Subcutaneous abdominal adipose tissue (tissue), 5 donors: ENCODE results near the gene GALNT18.

Experiments used
- H3K27ac ChIP-seq: one replicate; pipeline ENCODE4 v1.7.0; 2013; ENCODE audit warnings: low read depth, mild to moderate bottlenecking, inconsistent platforms, low read length, moderate library complexity
- H3K27me3 ChIP-seq, 5 donors: one replicate each; pipeline ENCODE4 v1.7.0; 2013; ENCODE audit warnings: low read length in 5 of 5, inconsistent platforms in 1 of 5; ENCODE audit not compliant: control insufficient read depth in 5 of 5, insufficient read depth in 4 of 5
- H3K36me3 ChIP-seq, 5 donors: one replicate each; pipeline ENCODE4 v1.7.0; 2013; ENCODE audit warnings: low read length in 5 of 5; ENCODE audit not compliant: control insufficient read depth in 5 of 5, insufficient read depth in 5 of 5
- H3K4me1 ChIP-seq, 5 donors: one replicate each; pipeline ENCODE4 v1.7.0; 2013; ENCODE audit warnings: low read length in 5 of 5, mild to moderate bottlenecking in 3 of 5, moderate library complexity in 1 of 5; ENCODE audit not compliant: control insufficient read depth in 5 of 5, insufficient read depth in 5 of 5
- H3K4me3 ChIP-seq, 5 donors: one replicate each; pipeline ENCODE4 v1.7.0; 2013; ENCODE audit warnings: low read length in 5 of 5, low read depth in 1 of 5
- H3K9ac ChIP-seq, 5 donors: one replicate each; pipeline ENCODE4 v1.7.0; 2013; ENCODE audit warnings: low read length in 5 of 5, mild to moderate bottlenecking in 4 of 5, moderate library complexity in 3 of 5
- H3K9me3 ChIP-seq, 5 donors: one replicate each; pipeline ENCODE4 v1.7.0; 2013; ENCODE audit warnings: low read length in 5 of 5; ENCODE audit not compliant: control insufficient read depth in 5 of 5
- donor health status: healthy.
- donor health status: healthy.
- donor health status: healthy.
- donor health status: healthy.
- donor health status: healthy.

The GALNT18 gene

DNA sequence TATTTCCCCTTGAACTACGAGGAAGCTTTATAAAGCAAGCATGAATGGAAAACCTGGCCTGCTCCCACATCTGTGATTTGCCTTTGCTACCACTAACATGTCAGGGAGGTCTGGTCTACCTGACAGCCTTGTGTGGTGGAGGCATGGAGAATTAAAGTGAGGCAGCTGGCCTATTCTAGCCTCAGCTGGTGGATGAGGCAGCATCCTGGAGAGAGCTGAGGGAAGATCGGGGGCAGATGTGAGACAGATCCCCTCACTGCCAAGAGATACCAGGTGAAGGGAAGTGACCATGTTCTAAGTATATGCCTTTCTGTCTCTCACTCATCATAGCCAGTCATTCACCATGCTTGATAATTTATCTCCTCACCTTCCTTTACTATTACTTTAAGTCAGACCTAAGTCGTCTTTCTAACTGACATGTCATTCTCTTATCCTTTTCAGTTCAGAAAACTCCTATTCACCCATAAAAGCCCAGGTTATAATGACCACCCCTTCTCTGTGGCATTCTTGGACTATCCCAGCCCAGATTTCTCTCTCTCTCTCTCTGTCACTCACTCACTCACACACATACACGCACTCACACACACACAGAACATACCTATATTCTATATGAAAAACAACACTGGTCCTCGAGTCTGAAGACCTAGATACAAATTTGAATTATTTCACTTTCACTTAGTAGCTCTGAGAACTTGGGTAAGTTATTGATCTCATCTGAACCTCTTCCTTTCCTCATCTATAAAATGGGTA lies 359.5 kb downstream of the GALNT18 start:
- no peak overlapping the region for H3K4me3 ChIP-seq
- no peaks in the 10 kb centered on the region for H3K9me3 ChIP-seq

DNA sequence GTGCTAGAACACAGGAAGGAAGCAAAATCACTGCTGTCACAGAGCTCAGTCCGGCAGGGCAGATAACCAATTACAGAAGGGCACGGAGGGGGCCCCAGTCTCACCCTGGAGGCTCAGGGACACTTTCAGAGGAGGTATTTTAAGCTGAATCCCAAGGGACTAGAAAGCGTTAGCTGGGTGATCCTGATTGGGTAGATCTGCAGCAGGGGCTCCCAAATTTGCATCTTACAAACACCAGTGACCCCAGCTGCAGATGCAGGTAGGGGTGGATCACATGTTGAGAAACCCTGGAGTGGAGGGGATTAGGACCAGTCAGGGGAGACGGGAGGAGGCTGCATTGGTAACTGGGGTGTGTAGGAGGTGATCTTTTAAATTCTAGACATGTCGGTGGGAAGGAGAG lies 360.2 kb downstream of the GALNT18 start:
- no peak overlapping the region for H3K4me3 ChIP-seq
- H3K27ac ChIP-seq: no peak overlapping the region
- H3K27me3 ChIP-seq: peaks cover 0 to 10% (median 3%) of the 10 kb centered on the region in 5 donors
- no peaks in the 10 kb centered on the region for H3K36me3 ChIP-seq
- no peak overlapping the region for H3K9ac ChIP-seq
- peaks cover 0 to 12% (median 8%) of the 10 kb centered on the region in 5 donors for H3K4me1 ChIP-seq
- H3K9me3 ChIP-seq: no peaks in the 10 kb centered on the region

More for the DNA sequence above, 359.5 kb downstream of the GALNT18 start:
- Histone ChIP-seq H3K4me1 (peaks cover 0 to 12% (median 8%) of the 10 kb centered on the region in 5 donors), H3K9ac (no peak overlapping the region), H3K27ac (no peak overlapping the region), H3K27me3 (peaks cover 0 to 10% (median 3%) of the 10 kb centered on the region in 5 donors), H3K36me3 (no peaks in the 10 kb centered on the region)

DNA sequence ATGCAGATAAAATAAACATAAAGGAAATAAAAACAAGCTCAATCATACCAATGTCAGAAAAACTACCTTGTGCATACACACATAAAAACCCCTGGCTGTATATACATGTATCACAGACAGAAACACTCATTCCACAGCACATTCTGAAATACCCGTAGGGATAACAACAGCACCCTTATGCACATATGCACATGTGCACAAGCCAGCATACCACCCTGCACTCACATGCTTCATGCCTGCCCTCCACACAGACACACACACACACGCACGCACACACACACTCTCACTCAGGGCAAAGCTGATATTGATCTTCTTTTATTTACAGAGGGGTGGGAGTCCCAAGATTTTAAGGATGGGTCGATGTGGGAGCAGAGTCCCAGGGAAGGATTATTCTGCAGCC lies 360.9 kb downstream of the GALNT18 start:
- H3K4me3 ChIP-seq: no peak overlapping the region
- H3K9me3 ChIP-seq: no peaks in the 10 kb centered on the region
- no peak overlapping the region for H3K9ac ChIP-seq

DNA sequence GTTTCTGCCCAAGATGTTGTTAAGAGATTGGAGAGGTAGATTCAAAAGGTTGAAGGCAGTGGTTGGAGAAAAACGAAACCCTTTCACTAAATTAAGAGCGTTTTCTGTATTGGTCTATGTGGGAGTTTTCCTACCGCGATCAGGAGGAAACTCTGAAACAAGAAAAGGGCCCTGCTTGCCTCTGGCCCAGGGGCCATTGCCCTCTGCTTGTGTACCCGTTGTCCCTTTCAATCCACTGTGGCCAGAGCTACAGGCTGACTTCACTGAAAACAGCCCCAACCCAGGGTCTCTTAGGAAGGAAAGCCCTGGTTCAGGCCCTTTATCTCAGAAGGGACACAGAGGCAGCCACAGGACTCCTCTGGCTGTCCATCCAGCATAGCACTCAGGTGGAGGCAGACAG lies 367.8 kb downstream of the GALNT18 start:
- Histone ChIP-seq H3K9me3 (no peaks in the 10 kb centered on the region), H3K27me3 (no peaks in the 10 kb centered on the region), H3K4me3 (no peak overlapping the region), H3K4me1 (no peaks in the 10 kb centered on the region), H3K36me3 (no peaks in the 10 kb centered on the region), H3K9ac (no peak overlapping the region), H3K27ac (no peak overlapping the region)

More for the DNA sequence above, 360.9 kb downstream of the GALNT18 start:
- H3K4me1 ChIP-seq: peaks cover 0 to 12% (median 8%) of the 10 kb centered on the region in 5 donors
- no peak overlapping the region for H3K27ac ChIP-seq
- peaks cover 0 to 10% (median 3%) of the 10 kb centered on the region in 5 donors for H3K27me3 ChIP-seq
- H3K36me3 ChIP-seq: no peaks in the 10 kb centered on the region

DNA sequence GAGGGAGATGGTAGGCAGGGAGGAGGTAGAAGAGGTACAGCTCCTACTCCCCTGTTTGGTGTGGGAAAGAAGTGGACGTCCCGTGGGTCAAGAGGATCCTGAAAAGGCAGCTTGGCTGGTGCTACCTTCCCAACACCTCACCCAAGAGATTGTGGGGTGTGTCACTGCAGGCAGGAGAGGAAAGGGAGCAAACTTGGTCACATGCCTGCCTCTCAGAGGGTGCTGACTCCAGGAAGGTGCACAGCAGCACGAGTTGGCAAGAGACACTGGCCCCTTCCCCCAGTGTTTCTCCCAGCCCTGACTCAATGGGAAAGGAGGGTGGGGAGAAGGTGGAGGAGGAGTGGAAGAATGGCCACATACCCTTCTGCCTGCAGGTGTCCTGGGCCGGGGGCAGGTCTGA lies 368.3 kb downstream of the GALNT18 start:
- H3K4me1 ChIP-seq: no peaks in the 10 kb centered on the region
- no peaks in the 10 kb centered on the region for H3K9me3 ChIP-seq
- H3K9ac ChIP-seq: no peak overlapping the region
- no peaks in the 10 kb centered on the region for H3K27me3 ChIP-seq
- no peak overlapping the region for H3K27ac ChIP-seq
- no peak overlapping the region for H3K4me3 ChIP-seq
- H3K36me3 ChIP-seq: no peaks in the 10 kb centered on the region

DNA sequence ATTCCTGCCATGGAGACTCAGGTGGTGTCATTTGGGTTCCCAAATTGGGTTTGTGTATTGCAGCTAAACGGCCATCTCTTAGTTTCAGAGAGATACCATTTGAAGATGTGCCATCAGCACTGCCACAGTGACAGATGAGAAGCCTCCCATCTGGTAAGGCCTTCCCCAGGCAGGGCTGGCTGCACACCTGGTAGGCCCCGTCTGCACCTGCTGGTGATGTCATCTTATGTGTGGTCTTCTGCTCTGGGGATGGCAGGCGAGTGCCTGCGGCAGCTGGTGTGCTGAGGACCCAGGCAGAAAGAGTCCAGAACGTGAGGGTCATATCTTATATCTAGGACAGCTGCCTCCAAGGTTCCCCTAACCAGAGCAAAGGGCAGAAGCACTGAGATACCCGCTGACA lies 369.4 kb downstream of the GALNT18 start:
- H3K9me3 ChIP-seq: peaks cover 0 to 3% (median 0%) of the 10 kb centered on the region in 5 donors
- no peak overlapping the region for H3K27ac ChIP-seq
- no peaks in the 10 kb centered on the region for H3K27me3 ChIP-seq
- H3K9ac ChIP-seq: no peak overlapping the region
- no peaks in the 10 kb centered on the region for H3K36me3 ChIP-seq
- no peaks in the 10 kb centered on the region for H3K4me1 ChIP-seq
- no peak overlapping the region for H3K4me3 ChIP-seq

DNA sequence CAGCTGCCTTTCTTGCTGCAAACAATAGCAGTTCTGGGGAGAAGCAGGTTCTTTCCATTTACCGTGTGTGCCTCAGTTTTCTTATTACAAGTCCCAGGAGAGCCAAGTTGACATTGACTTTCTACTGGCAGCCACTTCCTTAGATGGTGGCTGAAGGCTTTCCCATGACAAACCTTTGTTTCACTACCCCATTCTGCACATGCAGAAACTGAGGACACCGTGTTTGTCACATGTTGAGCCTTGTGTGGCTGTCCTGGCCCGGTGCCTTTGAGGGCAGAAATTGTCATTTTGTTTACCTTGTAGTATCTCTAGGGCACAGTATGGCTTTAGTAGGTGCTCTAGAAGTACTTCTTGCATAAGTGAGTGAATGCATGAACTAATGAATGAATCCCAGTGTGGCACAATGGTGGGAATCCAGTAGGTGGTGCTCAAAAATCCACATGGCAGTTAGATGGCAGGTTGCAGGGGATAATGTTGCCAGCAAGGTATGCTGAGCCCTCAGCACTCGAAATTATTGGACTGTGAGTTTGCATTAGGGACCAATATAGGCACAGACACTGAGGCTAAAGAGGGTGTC lies 370.3 kb downstream of the GALNT18 start:
- Histone ChIP-seq H3K27me3 (no peaks in the 10 kb centered on the region), H3K9ac (no peak overlapping the region), H3K4me3 (no peak overlapping the region), H3K36me3 (no peaks in the 10 kb centered on the region), H3K27ac (no peak overlapping the region), H3K9me3 (peaks cover 0 to 3% (median 0%) of the 10 kb centered on the region in 5 donors), H3K4me1 (no peaks in the 10 kb centered on the region)

DNA sequence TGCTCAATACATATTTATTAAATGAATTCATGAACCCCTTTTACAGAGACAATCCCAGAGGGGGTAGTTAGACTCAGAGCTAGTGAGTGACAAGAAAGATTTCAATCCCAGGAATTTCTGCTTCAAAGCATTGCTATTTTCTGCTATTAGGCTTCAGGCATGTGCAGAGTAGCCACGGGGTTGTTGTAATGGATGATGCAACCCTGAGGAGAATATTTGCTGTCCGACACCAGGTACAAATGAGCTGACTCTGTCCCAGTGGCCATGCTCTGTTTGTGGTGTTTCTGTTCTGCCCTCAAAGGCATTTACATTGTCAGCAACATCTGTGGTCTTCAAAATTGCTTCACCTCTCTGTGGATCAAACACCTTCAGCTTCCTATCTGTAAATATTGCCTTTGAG lies 371.3 kb downstream of the GALNT18 start:
- Histone ChIP-seq H3K4me3 (no peak overlapping the region), H3K4me1 (peaks cover 0 to 4% (median under 1%) of the 10 kb centered on the region in 5 donors), H3K9me3 (peaks cover 0 to 3% (median 0%) of the 10 kb centered on the region in 5 donors), H3K36me3 (no peaks in the 10 kb centered on the region), H3K27me3 (no peaks in the 10 kb centered on the region), H3K27ac (no peak overlapping the region), H3K9ac (no peak overlapping the region)

DNA sequence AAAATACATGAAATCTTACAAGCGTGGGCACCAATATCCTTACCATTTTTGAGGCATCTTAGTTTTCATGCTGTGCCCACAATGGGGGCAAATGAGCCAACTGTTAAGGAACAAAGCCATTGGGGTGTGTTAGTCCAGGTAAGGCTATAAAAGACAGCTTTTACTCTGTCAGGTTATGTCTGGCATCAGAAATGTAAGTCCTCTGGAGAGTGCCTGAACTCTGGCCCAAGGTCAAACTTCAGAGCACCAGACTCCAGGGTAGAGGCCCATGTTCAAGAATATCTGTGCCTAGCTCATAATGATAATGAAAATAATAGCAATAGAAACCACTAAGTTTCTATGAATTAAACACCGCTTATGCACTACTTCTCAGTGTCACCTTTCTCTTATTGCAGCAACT lies 374.2 kb downstream of the GALNT18 start:
- Histone ChIP-seq H3K9me3 (peaks cover 0 to 3% (median 0%) of the 10 kb centered on the region in 5 donors), H3K4me3 (no peak overlapping the region), H3K27me3 (no peaks in the 10 kb centered on the region), H3K36me3 (no peaks in the 10 kb centered on the region), H3K27ac (no peak overlapping the region), H3K4me1 (peaks cover 6 to 32% (median 30%) of the 10 kb centered on the region in 5 donors), H3K9ac (no peak overlapping the region)

DNA sequence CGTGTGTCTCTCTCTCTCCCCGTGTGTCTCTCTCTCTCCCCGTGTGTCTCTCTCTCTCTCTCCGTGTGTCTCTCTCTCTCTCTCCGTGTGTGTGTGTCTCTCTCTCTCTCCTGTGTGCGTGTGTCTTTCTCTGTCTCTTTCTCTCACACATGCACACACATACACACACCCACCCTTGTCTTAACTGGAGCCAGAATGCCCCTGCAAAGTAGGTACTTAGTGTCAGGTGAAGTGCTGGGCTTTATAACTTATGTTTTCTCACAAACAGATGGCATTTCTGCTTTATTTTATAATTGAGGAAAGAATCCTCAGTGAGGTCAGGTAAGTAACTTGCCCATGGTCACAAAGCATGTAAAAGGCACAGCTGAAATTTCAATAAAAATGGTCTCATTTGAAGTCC lies 374.7 kb downstream of the GALNT18 start:
- no peak overlapping the region for H3K4me3 ChIP-seq
- peaks cover 0 to 3% (median 0%) of the 10 kb centered on the region in 5 donors for H3K9me3 ChIP-seq
- no peak overlapping the region for H3K9ac ChIP-seq
- H3K27ac ChIP-seq: no peak overlapping the region
- no peaks in the 10 kb centered on the region for H3K27me3 ChIP-seq
- H3K36me3 ChIP-seq: no peaks in the 10 kb centered on the region
- peaks cover 6 to 35% (median 30%) of the 10 kb centered on the region in 5 donors for H3K4me1 ChIP-seq
